ENCODE results near the gene CHRNA4. TPM values are rescaled to one million over a fixed set of nuclear protein-coding genes. Genes with fewer than 3 reads are reported as not detected.

CHRNA4 gene
- total and polyA plus RNA-seq, 2 donors (not counting 3 experiments of a cell fraction or from before 2014, with no cell fraction given), result not detected

GRCh38 chr20:63384336-63384735, 23.2 kb upstream of the CHRNA4 start:
- FAIRE-seq (no peak), DNase-seq (ENCODE audit: low read depth, low spot score) (no peak)
- ChIA-PET POLR2A (no interaction called here), CTCF (interaction anchor here (0.8 to 6.0 kb wide), 3 partner anchors 75 to 328 kb away, joined by 3 to 267 read pairs (median 94); no protein-coding TSS in a partner anchor)
- Histone ChIP-seq H3K9me1 (replicated peaks; ENCODE audit: control insufficient read depth, extremely low read depth, insufficient read depth, low read length) (no peaks in the 10 kb centered on the region), H3K9ac (replicated peaks; ENCODE audit: extremely low read depth, insufficient read depth, low read length) (no peak overlapping the region), H3K79me2 (ENCODE audit: control insufficient read depth, insufficient read depth, low read length) (no peaks in the 10 kb centered on the region), H3K4me3 (replicated peaks in 1 of 3; ENCODE audit: insufficient read depth in 1 of 3, low read depth in 1 of 3, low read length in 3 of 3) (no peak overlapping the region), H3K4me2 (ENCODE audit: insufficient read depth, low read length) (no peak overlapping the region), H3K27ac (ENCODE audit: insufficient read depth, low read depth, low read length) (no peak overlapping the region), H4K20me1 (replicated peaks; ENCODE audit: control insufficient read depth, extremely low read depth, insufficient read depth, low read length) (no peaks in the 10 kb centered on the region), H3K36me3 (ENCODE audit: control insufficient read depth in 2 of 2, extremely low read depth in 1 of 2, insufficient read depth in 2 of 2, low read length in 2 of 2) (no peaks in the 10 kb centered on the region), H2AFZ (ENCODE audit: low read depth, low read length) (no peak overlapping the region), H3K27me3 (ENCODE audit: control insufficient read depth in 2 of 2, insufficient read depth in 2 of 2, low read length in 2 of 2) (no peaks in the 10 kb centered on the region), H3K9me3 (replicated peaks; ENCODE audit: control insufficient read depth, insufficient read depth, low read length) (peaks cover 4% of the 10 kb centered on the region), H3K4me1 (ENCODE audit: control insufficient read depth, extremely low read depth, insufficient read depth, low read length) (no peaks in the 10 kb centered on the region)
- intact Hi-C loops (cut with micrococcal nuclease) (no loop called here), dilution Hi-C loops (cut with MboI; ENCODE audit: extremely low pct_ligation_motif_present, low sequenced_read_pairs) (no loop called here)
- no TSS peak for BruUV-seq (replicated peaks)
- TF ChIP-seq JUN (IDR thresholded peaks at IDR 0.05; ENCODE audit: borderline replicate concordance, insufficient read depth, insufficient read length, low read depth) (no peak), EZH2 (IDR thresholded peaks at IDR 0.05; ENCODE audit: borderline replicate concordance, low read depth, low read length, severe bottlenecking) (no peak), MYC (IDR thresholded peaks at IDR 0.05; ENCODE audit: low read depth, low read length) (no peak)
- TF ChIP-seq, protein P1, sequence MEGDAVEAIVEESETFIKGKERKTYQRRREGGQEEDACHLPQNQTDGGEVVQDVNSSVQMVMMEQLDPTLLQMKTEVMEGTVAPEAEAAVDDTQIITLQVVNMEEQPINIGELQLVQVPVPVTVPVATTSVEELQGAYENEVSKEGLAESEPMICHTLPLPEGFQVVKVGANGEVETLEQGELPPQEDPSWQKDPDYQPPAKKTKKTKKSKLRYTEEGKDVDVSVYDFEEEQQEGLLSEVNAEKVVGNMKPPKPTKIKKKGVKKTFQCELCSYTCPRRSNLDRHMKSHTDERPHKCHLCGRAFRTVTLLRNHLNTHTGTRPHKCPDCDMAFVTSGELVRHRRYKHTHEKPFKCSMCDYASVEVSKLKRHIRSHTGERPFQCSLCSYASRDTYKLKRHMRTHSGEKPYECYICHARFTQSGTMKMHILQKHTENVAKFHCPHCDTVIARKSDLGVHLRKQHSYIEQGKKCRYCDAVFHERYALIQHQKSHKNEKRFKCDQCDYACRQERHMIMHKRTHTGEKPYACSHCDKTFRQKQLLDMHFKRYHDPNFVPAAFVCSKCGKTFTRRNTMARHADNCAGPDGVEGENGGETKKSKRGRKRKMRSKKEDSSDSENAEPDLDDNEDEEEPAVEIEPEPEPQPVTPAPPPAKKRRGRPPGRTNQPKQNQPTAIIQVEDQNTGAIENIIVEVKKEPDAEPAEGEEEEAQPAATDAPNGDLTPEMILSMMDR (IDR thresholded peaks at IDR 0.05; ENCODE audit: extremely low read depth in 1 of 2, insufficient read depth in 1 of 2, low read depth in 1 of 2, low read length in 2 of 2), result no peak

DNA sequence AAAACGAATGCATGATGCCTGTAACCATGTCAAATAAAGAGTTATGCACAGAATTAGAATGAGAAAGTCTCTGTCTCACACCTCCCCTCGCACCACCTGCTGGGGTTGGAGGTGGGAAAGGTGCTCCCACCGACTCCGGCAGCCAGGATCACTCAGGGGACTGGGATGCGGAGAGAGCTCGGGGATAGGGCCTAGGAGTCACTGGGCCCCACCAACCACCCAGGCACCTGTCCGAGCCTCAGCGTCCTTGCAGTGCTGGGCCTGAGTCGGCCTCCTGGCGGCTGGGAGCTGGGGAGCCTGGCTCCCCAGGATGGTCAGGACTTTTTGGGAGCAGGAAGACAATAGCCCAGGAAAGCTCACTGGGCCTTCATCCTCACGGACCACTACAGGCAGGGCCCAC, 22.4 kb upstream of the CHRNA4 start:
- Histone ChIP-seq H3K4me2 (ENCODE audit: insufficient read depth, low read length) (no peak overlapping the region), H3K79me2 (ENCODE audit: control insufficient read depth, insufficient read depth, low read length) (no peaks in the 10 kb centered on the region), H2AFZ (ENCODE audit: low read depth, low read length) (no peak overlapping the region), H3K9me1 (replicated peaks; ENCODE audit: control insufficient read depth, extremely low read depth, insufficient read depth, low read length) (no peaks in the 10 kb centered on the region), H3K27me3 (ENCODE audit: control insufficient read depth in 2 of 2, insufficient read depth in 2 of 2, low read length in 2 of 2) (no peaks in the 10 kb centered on the region), H3K4me1 (ENCODE audit: control insufficient read depth, extremely low read depth, insufficient read depth, low read length) (no peaks in the 10 kb centered on the region), H4K20me1 (replicated peaks; ENCODE audit: control insufficient read depth, extremely low read depth, insufficient read depth, low read length) (no peaks in the 10 kb centered on the region), H3K4me3 (replicated peaks in 1 of 3; ENCODE audit: insufficient read depth in 1 of 3, low read depth in 1 of 3, low read length in 3 of 3) (no peak overlapping the region), H3K9me3 (replicated peaks; ENCODE audit: control insufficient read depth, insufficient read depth, low read length) (peaks cover 4% of the 10 kb centered on the region), H3K27ac (ENCODE audit: insufficient read depth, low read depth, low read length) (no peak overlapping the region), H3K36me3 (ENCODE audit: control insufficient read depth in 2 of 2, extremely low read depth in 1 of 2, insufficient read depth in 2 of 2, low read length in 2 of 2) (no peaks in the 10 kb centered on the region), H3K9ac (replicated peaks; ENCODE audit: extremely low read depth, insufficient read depth, low read length) (no peak overlapping the region)
- CTCF ChIA-PET, result interaction anchor here (0.8 to 6.0 kb wide), 4 partner anchors 56 to 327 kb away, joined by 3 to 267 read pairs (median 50); no protein-coding TSS in a partner anchor
- POLR2A ChIA-PET, result no interaction called here
- dilution Hi-C loops (cut with MboI; ENCODE audit: extremely low pct_ligation_motif_present, low sequenced_read_pairs), result no loop called here
- DNase-seq (ENCODE audit: low read depth, low spot score) (no peak), FAIRE-seq (no peak)
- TF ChIP-seq FOS (IDR thresholded peaks at IDR 0.05; ENCODE audit: borderline replicate concordance, insufficient read depth, low read length) (no peak), GATA2 (IDR thresholded peaks at IDR 0.05; ENCODE audit: insufficient read depth, insufficient read length, low read depth, low read length) (no peak), POLR2AphosphoS5 (IDR thresholded peaks at IDR 0.05; ENCODE audit: insufficient read depth, low read depth, low read length) (no peak), MYC (IDR thresholded peaks at IDR 0.05; ENCODE audit: low read depth, low read length) (no peak), EZH2 (IDR thresholded peaks at IDR 0.05; ENCODE audit: borderline replicate concordance, low read depth, low read length, severe bottlenecking) (no peak), POLR2A (IDR thresholded peaks at IDR 0.05; ENCODE audit: low read depth, low read length) (no peak), JUN (IDR thresholded peaks at IDR 0.05; ENCODE audit: borderline replicate concordance, insufficient read depth, insufficient read length, low read depth) (no peak)
- TF ChIP-seq, protein P1 (IDR thresholded peaks at IDR 0.05; ENCODE audit: extremely low read depth in 1 of 2, insufficient read depth in 1 of 2, low read depth in 1 of 2, low read length in 2 of 2), result no peak
- TF ChIP-seq, protein P2, sequence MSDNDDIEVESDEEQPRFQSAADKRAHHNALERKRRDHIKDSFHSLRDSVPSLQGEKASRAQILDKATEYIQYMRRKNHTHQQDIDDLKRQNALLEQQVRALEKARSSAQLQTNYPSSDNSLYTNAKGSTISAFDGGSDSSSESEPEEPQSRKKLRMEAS (IDR thresholded peaks at IDR 0.05; ENCODE audit: insufficient read depth, insufficient read length), result no peak
- no TSS peak for BruUV-seq (replicated peaks)
- intact Hi-C loops (cut with micrococcal nuclease), result no loop called here

Data from endothelial cell of umbilical vein (primary cell).